ENCODE measurements around the gene STKLD1. TPM values are rescaled to one million over a fixed set of nuclear protein-coding genes. Genes with fewer than 3 reads are reported as not detected.

The STKLD1 gene
- total and polyA plus RNA-seq, 2 donors (not counting 1 experiment from before 2014, with no cell fraction given), result 0.18 to 1.1 TPM

GRCh38 chr9:133361507-133362092 is 14.6 kb upstream of the STKLD1 start:
- no peaks in the 10 kb centered on the region for H3K9me3 ChIP-seq (ENCODE audit: control extremely low read depth in 1 of 3, control insufficient read depth in 2 of 3, insufficient read depth in 1 of 3, low read length in 2 of 3)

More at GRCh38 chr9:133361507-133362092, 14.6 kb upstream of the STKLD1 start:
- H2AFZ ChIP-seq (ENCODE audit: insufficient read depth, low read depth, low read length, poor library complexity, severe bottlenecking), result no peak overlapping the region
- no peak overlapping the region for H3K27ac Mint-ChIP-seq
- ChIA-PET POLR2A (interaction anchor here (1.0 kb wide), 1 partner anchor 13 kb away, joined by 3 read pairs; the partner anchor contains the start of genes MED22 and RPL7A), CTCF (no interaction called here)
- H4K20me1 ChIP-seq (ENCODE audit: control insufficient read depth, insufficient read depth, low read length, poor library complexity, severe bottlenecking), result peaks cover 47% of the 10 kb centered on the region
- peaks cover 36% of the 10 kb centered on the region for H3K79me2 ChIP-seq (ENCODE audit: control insufficient read depth, insufficient read depth, low read length)
- TF ChIP-seq CTCF (IDR thresholded peaks at IDR 0.05) (no peak), EZH2 (IDR thresholded peaks at IDR 0.05; ENCODE audit: borderline replicate concordance, insufficient read depth, low read depth, low read length, poor library complexity, severe bottlenecking) (no peak)
- ATAC-seq (ENCODE audit: low read depth) (no peak), DNase-seq (no peak)
- H3K4me3 Mint-ChIP-seq, result no peak overlapping the region
- no peak overlapping the region for H3K27ac ChIP-seq (ENCODE audit: low read length in 2 of 2)
- no peaks in the 10 kb centered on the region for H3K27me3 ChIP-seq (replicated peaks in 1 of 4; ENCODE audit: control extremely low read depth in 1 of 4, control insufficient read depth in 3 of 4, insufficient read depth in 4 of 4, low read length in 3 of 4)
- 96% methylated on average over 9 of the region's 13 CpGs for WGBS (ENCODE audit: insufficient coverage)
- no peak overlapping the region for H3K4me2 ChIP-seq (replicated peaks; ENCODE audit: low read depth, low read length, poor library complexity, severe bottlenecking)
- intact Hi-C loops (cut with micrococcal nuclease), result no loop called here
- H3K9me3 Mint-ChIP-seq (ENCODE audit: insufficient read depth), result no peaks in the 10 kb centered on the region
- H3K4me3 ChIP-seq (ENCODE audit: control extremely low read depth in 1 of 5, extremely low read depth in 1 of 5, insufficient read depth in 1 of 5, low read depth in 2 of 5, low read length in 4 of 5), result no peak overlapping the region
- H3K27me3 Mint-ChIP-seq, result no peaks in the 10 kb centered on the region
- no peak overlapping the region for H3K9ac ChIP-seq (ENCODE audit: low read length)
- H3K4me1 ChIP-seq (ENCODE audit: control insufficient read depth in 2 of 2, insufficient read depth in 2 of 2, low read length in 2 of 2), result peaks cover 9 to 16% of the 10 kb centered on the region in 2 donors
- peaks cover 0 to 77% of the 10 kb centered on the region in 2 experiments for H3K36me3 ChIP-seq (replicated peaks in 1 of 2; ENCODE audit: control extremely low read depth in 1 of 2, control insufficient read depth in 1 of 2, extremely low read depth in 1 of 2, insufficient read depth in 2 of 2, low read length in 1 of 2)
- peaks cover 21% of the 10 kb centered on the region for H3K4me1 Mint-ChIP-seq
